ENCODE data around the gene ZNF546.

GRCh38 chr19:40025938-40026596 lies 29.2 kb downstream of the ZNF546 start:
- TF ChIP-seq CTCF (IDR thresholded peaks at IDR 0.05 in 4 of 5, conservative IDR thresholded peaks at IDR 0.05 in 1 of 5) (no peak), POLR2A (IDR thresholded peaks at IDR 0.05) (no peak)

Data from gastrocnemius medialis (tissue), 4 donors.